Measurements from ENCODE around the gene CCDC68. TPM values are rescaled to one million over a fixed set of nuclear protein-coding genes. Genes with fewer than 3 reads are reported as not detected.

The CCDC68 gene
- total and polyA plus RNA-seq, 2 of the 13 experiments (the other 11 are each of a cell fraction or from before 2014, with no cell fraction given): 4.6 to 13.3 TPM

- 0 out of 4 replicates have a peak, but pooled peaks of 1 of the 2 experiments have one; percentile 28 for TF ChIP-seq HMGXB4 (CRISPR knock-in tag; IDR thresholded peaks at IDR 0.05; ENCODE audit: borderline replicate concordance in 1 of 2, low read depth in 1 of 2)
- TF ChIP-seq HOXA5 (CRISPR knock-in tag; IDR thresholded peaks at IDR 0.05): peak; percentile 67; the same call in 1 of the 2 replicates
- TF ChIP-seq REST (IDR thresholded peaks at IDR 0.05; ENCODE audit: borderline replicate concordance in 1 of 2, low read depth in 1 of 2, low read length in 2 of 2): peak in 1 of 2 experiments; percentile 27; a peak in 1 of 4 replicates
- no peak for TF ChIP-seq ADNP (CRISPR knock-in tag; IDR thresholded peaks at IDR 0.05)
- peak; percentile 94 for TF ChIP-seq MIXL1 (CRISPR knock-in tag; IDR thresholded peaks at IDR 0.05)
- no peak for TF ChIP-seq RBM22 (optimal IDR thresholded peaks at IDR 0.05; ENCODE audit: low read length)
- peak; percentile 40; the same call in 1 of the 2 replicates for TF ChIP-seq TFE3 (CRISPR knock-in tag; IDR thresholded peaks at IDR 0.05)
- peak; percentile 91 for TF ChIP-seq FOXP4 (CRISPR knock-in tag; IDR thresholded peaks at IDR 0.05)
- TF ChIP-seq FOXP1 (IDR thresholded peaks at IDR 0.05): 0 out of 2 replicates have a peak, but pooled peaks have one; percentile 53
- peak; percentile 93 for TF ChIP-seq FOXP1 (CRISPR knock-in tag; IDR thresholded peaks at IDR 0.05)
- peak; percentile 61; the same call in 1 of the 2 replicates for TF ChIP-seq ZKSCAN8 (CRISPR knock-in tag; IDR thresholded peaks at IDR 0.05; ENCODE audit: borderline replicate concordance)
- peak; percentile 94 for TF ChIP-seq ZNF503 (CRISPR knock-in tag; IDR thresholded peaks at IDR 0.05)
- TF ChIP-seq MIER3 (CRISPR knock-in tag; IDR thresholded peaks at IDR 0.05; ENCODE audit: borderline replicate concordance): peak; percentile 81; the same call in 1 of the 2 replicates
- TF ChIP-seq PATZ1 (CRISPR knock-in tag; IDR thresholded peaks at IDR 0.05): peak; percentile 28; the same call in 1 of the 2 replicates
- peak; percentile 50; the same call in 1 of the 2 replicates for TF ChIP-seq MEF2D (CRISPR knock-in tag; IDR thresholded peaks at IDR 0.05)
- TF ChIP-seq ETV5 (CRISPR knock-in tag; IDR thresholded peaks at IDR 0.05; ENCODE audit: borderline replicate concordance): peak; percentile 25; the same call in 1 of the 2 replicates
These were observed 10.9 kb downstream of the CCDC68 start (continued) for GRCh38 chr18:54948350-54948837.

Data from HepG2 (cell line).